ENCODE results near the gene TMEM37.

The TMEM37 gene

GRCh38 chr2:119440873-119441272 is 9.2 kb downstream of the TMEM37 start:
- H3K4me3 ChIP-seq (ENCODE audit: low read depth in 1 of 2, low read length in 1 of 2), result no peak overlapping the region
- no peak overlapping the region for H3K27ac ChIP-seq
- no peak for TF ChIP-seq CTCF (IDR thresholded peaks at IDR 0.05)
- no peaks in the 10 kb centered on the region for H3K36me3 ChIP-seq
- H3K4me1 ChIP-seq (ENCODE audit: control insufficient read depth in 1 of 2, insufficient read depth in 1 of 2, low read depth in 1 of 2, low read length in 1 of 2), result no peaks in the 10 kb centered on the region
- no peaks in the 10 kb centered on the region for H3K9me3 ChIP-seq
- peaks cover 1% of the 10 kb centered on the region for H3K27me3 ChIP-seq

- Histone ChIP-seq H3K36me3 (no peaks in the 10 kb centered on the region), H3K27me3 (peaks cover 8% of the 10 kb centered on the region), H3K4me3 (ENCODE audit: low read depth in 1 of 2, low read length in 1 of 2) (no peak overlapping the region), H3K9me3 (no peaks in the 10 kb centered on the region), H3K4me1 (ENCODE audit: control insufficient read depth in 1 of 2, insufficient read depth in 1 of 2, low read depth in 1 of 2, low read length in 1 of 2) (no peaks in the 10 kb centered on the region), H3K27ac (no peak overlapping the region)
- no peak for TF ChIP-seq CTCF (IDR thresholded peaks at IDR 0.05)
These were observed 9.9 kb downstream of the TMEM37 start for GRCh38 chr2:119441376-119442225.

- H3K4me3 ChIP-seq (ENCODE audit: low read depth in 1 of 2, low read length in 1 of 2), result no peak overlapping the region
- H3K4me1 ChIP-seq (ENCODE audit: control insufficient read depth in 1 of 2, insufficient read depth in 1 of 2, low read depth in 1 of 2, low read length in 1 of 2), result no peaks in the 10 kb centered on the region
- H3K9me3 ChIP-seq, result no peaks in the 10 kb centered on the region
- no peak for TF ChIP-seq CTCF (IDR thresholded peaks at IDR 0.05)
- no peaks in the 10 kb centered on the region for H3K36me3 ChIP-seq
- H3K27ac ChIP-seq, result no peak overlapping the region
- peaks cover 11% of the 10 kb centered on the region for H3K27me3 ChIP-seq
These were observed 10.6 kb downstream of the TMEM37 start for GRCh38 chr2:119442226-119442619.

GRCh38 chr2:119442850-119443249 is 11.2 kb downstream of the TMEM37 start:
- TF ChIP-seq CTCF (IDR thresholded peaks at IDR 0.05), result no peak
- H3K27ac ChIP-seq, result no peak overlapping the region
- no peaks in the 10 kb centered on the region for H3K9me3 ChIP-seq
- no peak overlapping the region for H3K4me3 ChIP-seq (ENCODE audit: low read depth in 1 of 2, low read length in 1 of 2)
- H3K27me3 ChIP-seq, result peaks cover 16% of the 10 kb centered on the region
- no peaks in the 10 kb centered on the region for H3K4me1 ChIP-seq (ENCODE audit: control insufficient read depth in 1 of 2, insufficient read depth in 1 of 2, low read depth in 1 of 2, low read length in 1 of 2)
- no peaks in the 10 kb centered on the region for H3K36me3 ChIP-seq

GRCh38 chr2:119446037-119446436 is 14.4 kb downstream of the TMEM37 start:
- peaks cover 24% of the 10 kb centered on the region for H3K27me3 ChIP-seq
- H3K4me3 ChIP-seq (ENCODE audit: low read depth in 1 of 2, low read length in 1 of 2), result no peak overlapping the region
- H3K9me3 ChIP-seq, result no peaks in the 10 kb centered on the region
- no peaks in the 10 kb centered on the region for H3K36me3 ChIP-seq
- no peaks in the 10 kb centered on the region for H3K4me1 ChIP-seq (ENCODE audit: control insufficient read depth in 1 of 2, insufficient read depth in 1 of 2, low read depth in 1 of 2, low read length in 1 of 2)
- H3K27ac ChIP-seq, result no peak overlapping the region
- TF ChIP-seq CTCF (IDR thresholded peaks at IDR 0.05), result no peak
